ENCODE data around the gene FGFR2.

DNA sequence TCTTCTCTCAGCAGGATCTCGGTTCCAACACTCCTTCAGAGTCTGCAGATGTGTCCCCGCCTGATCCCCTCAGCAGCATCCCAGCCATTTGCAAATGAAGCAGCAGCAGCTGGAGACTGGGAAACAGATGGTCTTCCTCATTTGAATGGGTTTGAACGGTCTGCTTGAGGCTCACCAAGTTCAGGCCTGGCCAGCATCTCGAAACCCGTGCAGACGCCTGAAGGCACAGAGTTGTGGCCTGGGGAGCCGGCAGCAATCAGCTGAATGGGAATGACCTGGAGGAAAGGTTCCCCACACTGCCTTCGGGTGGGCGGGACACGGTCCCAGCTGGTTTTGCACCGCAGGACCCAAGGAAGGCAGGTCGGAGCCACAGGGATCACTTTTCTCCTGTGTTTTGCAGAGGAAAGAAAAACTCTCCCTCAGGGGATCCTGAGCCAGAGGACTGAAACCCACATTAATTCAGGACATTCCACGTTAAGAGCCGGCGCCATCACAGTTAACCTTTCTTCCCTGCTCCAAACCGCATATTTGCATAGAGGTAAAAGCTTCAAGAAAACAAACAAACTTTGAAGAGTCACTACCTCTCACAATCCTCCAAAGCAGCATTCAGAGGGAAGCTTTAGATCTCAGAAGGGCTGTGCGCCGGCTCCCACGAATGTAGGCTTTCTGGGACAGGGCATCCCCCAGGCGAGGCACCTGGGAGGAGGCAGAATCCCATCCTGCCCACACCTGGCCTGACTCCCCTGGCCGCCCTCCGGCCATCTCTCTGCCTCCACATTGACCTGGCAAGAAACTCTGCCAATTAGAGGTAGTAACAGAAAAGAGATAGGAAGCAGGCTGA, 17.7 kb downstream of the FGFR2 start:
- TF ChIP-seq, protein P1, sequence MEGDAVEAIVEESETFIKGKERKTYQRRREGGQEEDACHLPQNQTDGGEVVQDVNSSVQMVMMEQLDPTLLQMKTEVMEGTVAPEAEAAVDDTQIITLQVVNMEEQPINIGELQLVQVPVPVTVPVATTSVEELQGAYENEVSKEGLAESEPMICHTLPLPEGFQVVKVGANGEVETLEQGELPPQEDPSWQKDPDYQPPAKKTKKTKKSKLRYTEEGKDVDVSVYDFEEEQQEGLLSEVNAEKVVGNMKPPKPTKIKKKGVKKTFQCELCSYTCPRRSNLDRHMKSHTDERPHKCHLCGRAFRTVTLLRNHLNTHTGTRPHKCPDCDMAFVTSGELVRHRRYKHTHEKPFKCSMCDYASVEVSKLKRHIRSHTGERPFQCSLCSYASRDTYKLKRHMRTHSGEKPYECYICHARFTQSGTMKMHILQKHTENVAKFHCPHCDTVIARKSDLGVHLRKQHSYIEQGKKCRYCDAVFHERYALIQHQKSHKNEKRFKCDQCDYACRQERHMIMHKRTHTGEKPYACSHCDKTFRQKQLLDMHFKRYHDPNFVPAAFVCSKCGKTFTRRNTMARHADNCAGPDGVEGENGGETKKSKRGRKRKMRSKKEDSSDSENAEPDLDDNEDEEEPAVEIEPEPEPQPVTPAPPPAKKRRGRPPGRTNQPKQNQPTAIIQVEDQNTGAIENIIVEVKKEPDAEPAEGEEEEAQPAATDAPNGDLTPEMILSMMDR (IDR thresholded peaks at IDR 0.05; ENCODE audit: poor library complexity), result no peak
- TF ChIP-seq EZH2 (IDR thresholded peaks at IDR 0.05; ENCODE audit: borderline replicate concordance) (no peak), EZH2phosphoT487 (IDR thresholded peaks at IDR 0.05; ENCODE audit: low read depth, severe bottlenecking, unreplicated experiment) (no peak)
